Measurements from ENCODE around the gene CSDE1.

DNA sequence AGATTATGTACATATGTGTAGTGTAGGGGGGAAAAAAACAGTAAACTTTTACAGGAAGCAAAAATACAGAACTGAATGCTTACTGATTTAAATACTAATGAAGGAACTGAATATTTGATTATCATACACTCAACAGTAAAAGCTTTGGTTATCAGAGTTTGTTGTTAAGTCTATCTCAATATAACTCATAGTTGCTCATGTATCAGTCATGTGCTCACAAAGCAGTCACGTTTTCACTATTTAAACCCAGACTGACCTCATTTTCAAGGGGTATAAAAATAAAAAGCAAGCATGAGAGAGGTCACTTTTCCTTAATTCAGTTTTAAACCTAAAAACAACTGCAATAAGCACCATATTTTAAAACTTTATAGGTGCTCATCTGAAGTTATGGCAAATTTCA is 34.3 kb downstream of the CSDE1 start:
- TF ChIP-seq, protein P1, sequence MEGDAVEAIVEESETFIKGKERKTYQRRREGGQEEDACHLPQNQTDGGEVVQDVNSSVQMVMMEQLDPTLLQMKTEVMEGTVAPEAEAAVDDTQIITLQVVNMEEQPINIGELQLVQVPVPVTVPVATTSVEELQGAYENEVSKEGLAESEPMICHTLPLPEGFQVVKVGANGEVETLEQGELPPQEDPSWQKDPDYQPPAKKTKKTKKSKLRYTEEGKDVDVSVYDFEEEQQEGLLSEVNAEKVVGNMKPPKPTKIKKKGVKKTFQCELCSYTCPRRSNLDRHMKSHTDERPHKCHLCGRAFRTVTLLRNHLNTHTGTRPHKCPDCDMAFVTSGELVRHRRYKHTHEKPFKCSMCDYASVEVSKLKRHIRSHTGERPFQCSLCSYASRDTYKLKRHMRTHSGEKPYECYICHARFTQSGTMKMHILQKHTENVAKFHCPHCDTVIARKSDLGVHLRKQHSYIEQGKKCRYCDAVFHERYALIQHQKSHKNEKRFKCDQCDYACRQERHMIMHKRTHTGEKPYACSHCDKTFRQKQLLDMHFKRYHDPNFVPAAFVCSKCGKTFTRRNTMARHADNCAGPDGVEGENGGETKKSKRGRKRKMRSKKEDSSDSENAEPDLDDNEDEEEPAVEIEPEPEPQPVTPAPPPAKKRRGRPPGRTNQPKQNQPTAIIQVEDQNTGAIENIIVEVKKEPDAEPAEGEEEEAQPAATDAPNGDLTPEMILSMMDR (IDR thresholded peaks at IDR 0.05): no peak
- TF ChIP-seq POLR2A (IDR thresholded peaks at IDR 0.05) (no peak), POLR2AphosphoS5 (IDR thresholded peaks at IDR 0.05) (no peak)
